ENCODE data around the gene SARS1. TPM values are rescaled to one million over a fixed set of nuclear protein-coding genes. Genes with fewer than 3 reads are reported as not detected.
A peak's percentile ranks its signal among the peaks of the same experiment; 100 is the strongest.

Gene SARS1
- total and polyA plus RNA-seq, 2 of the 13 experiments (the other 11 are each of a cell fraction or from before 2014, with no cell fraction given): 103 to 134 TPM

GRCh38 chr1:109214695-109215623, 1.2 kb downstream of the SARS1 start (continued):
- 0 out of 2 replicates have a peak, but pooled peaks have one; percentile 44 for TF ChIP-seq ZNF644 (CRISPR knock-in tag; IDR thresholded peaks at IDR 0.05; ENCODE audit: low read depth)
- TF ChIP-seq MED1 (CRISPR knock-in tag; IDR thresholded peaks at IDR 0.05): peak; percentile 36; the same call in 1 of the 2 replicates
- no peak for TF ChIP-seq ETV5 (CRISPR knock-in tag; IDR thresholded peaks at IDR 0.05; ENCODE audit: borderline replicate concordance)
- no peak for TF ChIP-seq DNMT1 (CRISPR knock-in tag; IDR thresholded peaks at IDR 0.05)
- 0 out of 2 replicates have a peak, but pooled peaks have one; percentile 45 for TF ChIP-seq HMG20B (CRISPR knock-in tag; conservative IDR thresholded peaks at IDR 0.05)
- no peak for TF ChIP-seq SNAPC2 (CRISPR knock-in tag; IDR thresholded peaks at IDR 0.05)
- TF ChIP-seq ZNF646 (CRISPR knock-in tag; IDR thresholded peaks at IDR 0.05): no peak
- TF ChIP-seq MXD1 (CRISPR knock-in tag; IDR thresholded peaks at IDR 0.05): no peak
- TF ChIP-seq IKZF5 (CRISPR knock-in tag; IDR thresholded peaks at IDR 0.05): no peak
- TF ChIP-seq CEBPB (IDR thresholded peaks at IDR 0.05; ENCODE audit: borderline replicate concordance, low read depth, low read length): peak; percentile 97
- no peak for TF ChIP-seq ZNF543 (CRISPR knock-in tag; IDR thresholded peaks at IDR 0.05)
- peak; percentile 75; the same call in 1 of the 2 replicates for TF ChIP-seq ZNF878 (CRISPR knock-in tag; IDR thresholded peaks at IDR 0.05)
- no peak for TF ChIP-seq MIER2 (CRISPR knock-in tag; IDR thresholded peaks at IDR 0.05)
- peak; percentile 59; the same call in 1 of the 2 replicates for TF ChIP-seq YEATS4 (CRISPR knock-in tag; IDR thresholded peaks at IDR 0.05; ENCODE audit: borderline replicate concordance)
- TF ChIP-seq NONO (IDR thresholded peaks at IDR 0.05): no peak
- no peak for TF ChIP-seq NONO (CRISPR knock-in tag; conservative IDR thresholded peaks at IDR 0.05)
- no peak for TF ChIP-seq XBP1 (CRISPR knock-in tag; IDR thresholded peaks at IDR 0.05)
- 0 out of 2 replicates have a peak, but pooled peaks have one; percentile 41 for TF ChIP-seq KDM4B (CRISPR knock-in tag; IDR thresholded peaks at IDR 0.05)
- TF ChIP-seq GMEB2 (CRISPR knock-in tag; IDR thresholded peaks at IDR 0.05; ENCODE audit: low read depth): no peak
- no peak for TF ChIP-seq CBX5 (CRISPR knock-in tag; IDR thresholded peaks at IDR 0.05; ENCODE audit: borderline replicate concordance)

Measured in HepG2 (cell line).